ENCODE measurements around the gene MRPL44.

MRPL44 gene

DNA sequence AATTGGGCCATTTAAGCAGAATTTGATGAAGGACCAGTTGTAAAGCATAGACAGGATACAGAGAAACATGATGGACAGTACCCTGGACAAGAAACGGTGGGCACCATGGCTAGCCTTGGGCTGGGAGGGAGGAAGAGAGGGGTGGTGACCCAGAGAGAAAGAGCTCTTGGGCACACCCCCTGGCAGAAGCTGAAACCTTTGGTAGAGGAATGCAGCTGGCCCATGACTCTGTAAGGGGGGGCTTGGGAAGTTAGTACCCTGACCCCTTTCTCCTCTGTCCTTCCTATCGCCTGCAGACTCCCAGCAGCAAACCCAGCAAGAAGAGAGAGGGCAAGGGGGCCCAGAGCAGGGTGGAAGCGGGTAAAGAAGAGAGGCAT is 32.6 kb downstream of the MRPL44 start:
- no peaks in the 10 kb centered on the region for H3K4me1 ChIP-seq (ENCODE audit: low read depth, poor library complexity, severe bottlenecking)
- no peaks in the 10 kb centered on the region for H3K27me3 ChIP-seq (ENCODE audit: insufficient read depth, low read depth)
- no peaks in the 10 kb centered on the region for H3K79me2 ChIP-seq (ENCODE audit: insufficient read depth, low read depth)
- TF ChIP-seq, protein P1, sequence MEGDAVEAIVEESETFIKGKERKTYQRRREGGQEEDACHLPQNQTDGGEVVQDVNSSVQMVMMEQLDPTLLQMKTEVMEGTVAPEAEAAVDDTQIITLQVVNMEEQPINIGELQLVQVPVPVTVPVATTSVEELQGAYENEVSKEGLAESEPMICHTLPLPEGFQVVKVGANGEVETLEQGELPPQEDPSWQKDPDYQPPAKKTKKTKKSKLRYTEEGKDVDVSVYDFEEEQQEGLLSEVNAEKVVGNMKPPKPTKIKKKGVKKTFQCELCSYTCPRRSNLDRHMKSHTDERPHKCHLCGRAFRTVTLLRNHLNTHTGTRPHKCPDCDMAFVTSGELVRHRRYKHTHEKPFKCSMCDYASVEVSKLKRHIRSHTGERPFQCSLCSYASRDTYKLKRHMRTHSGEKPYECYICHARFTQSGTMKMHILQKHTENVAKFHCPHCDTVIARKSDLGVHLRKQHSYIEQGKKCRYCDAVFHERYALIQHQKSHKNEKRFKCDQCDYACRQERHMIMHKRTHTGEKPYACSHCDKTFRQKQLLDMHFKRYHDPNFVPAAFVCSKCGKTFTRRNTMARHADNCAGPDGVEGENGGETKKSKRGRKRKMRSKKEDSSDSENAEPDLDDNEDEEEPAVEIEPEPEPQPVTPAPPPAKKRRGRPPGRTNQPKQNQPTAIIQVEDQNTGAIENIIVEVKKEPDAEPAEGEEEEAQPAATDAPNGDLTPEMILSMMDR (conservative IDR thresholded peaks at IDR 0.05; ENCODE audit: low read depth, low read length), result no peak
- no peak overlapping the region for H2AFZ ChIP-seq (ENCODE audit: low read depth)
- H3K36me3 ChIP-seq (ENCODE audit: insufficient read depth), result no peaks in the 10 kb centered on the region
- no peaks in the 10 kb centered on the region for H4K20me1 ChIP-seq (ENCODE audit: insufficient read depth)
- no peak overlapping the region for H3K4me3 ChIP-seq (IDR thresholded peaks at IDR 0.05; ENCODE audit: insufficient read depth, low read depth, low read length)
- no peak overlapping the region for H3K9ac ChIP-seq
- H3K4me2 ChIP-seq, result no peak overlapping the region
- no peak overlapping the region for H3K27ac ChIP-seq

DNA sequence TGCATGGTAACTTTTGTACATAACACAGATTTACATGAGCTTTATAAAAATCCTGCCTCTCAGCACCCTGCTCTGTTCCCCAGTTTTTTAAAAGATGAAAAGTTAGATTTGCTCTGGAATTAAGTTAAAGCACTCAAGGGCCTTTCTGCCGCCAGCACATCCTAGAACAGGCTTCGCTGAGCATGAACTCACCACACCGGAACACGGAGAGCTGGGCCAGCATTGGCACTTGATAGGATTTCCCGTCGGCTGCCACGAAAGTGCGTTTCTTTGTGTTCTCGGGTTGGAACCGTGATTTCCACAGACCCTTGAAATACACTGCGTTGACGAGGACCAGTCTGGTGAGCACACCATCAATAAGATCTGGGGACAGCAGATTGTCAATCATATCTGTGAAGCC is 34.3 kb downstream of the MRPL44 start:
- Histone ChIP-seq H3K27ac (no peak overlapping the region), H3K27me3 (ENCODE audit: insufficient read depth, low read depth) (no peaks in the 10 kb centered on the region), H3K36me3 (ENCODE audit: insufficient read depth) (no peaks in the 10 kb centered on the region), H3K4me2 (no peak overlapping the region), H3K9ac (no peak overlapping the region), H3K79me2 (ENCODE audit: insufficient read depth, low read depth) (no peaks in the 10 kb centered on the region), H4K20me1 (ENCODE audit: insufficient read depth) (no peaks in the 10 kb centered on the region), H2AFZ (ENCODE audit: low read depth) (no peak overlapping the region), H3K4me1 (ENCODE audit: low read depth, poor library complexity, severe bottlenecking) (no peaks in the 10 kb centered on the region), H3K4me3 (IDR thresholded peaks at IDR 0.05; ENCODE audit: insufficient read depth, low read depth, low read length) (no peak overlapping the region)
- TF ChIP-seq, protein P1 (conservative IDR thresholded peaks at IDR 0.05; ENCODE audit: low read depth, low read length), result no peak

- Histone ChIP-seq H3K4me2 (no peak overlapping the region), H3K4me3 (IDR thresholded peaks at IDR 0.05; ENCODE audit: insufficient read depth, low read depth, low read length) (no peak overlapping the region), H3K4me1 (ENCODE audit: low read depth, poor library complexity, severe bottlenecking) (no peaks in the 10 kb centered on the region), H4K20me1 (ENCODE audit: insufficient read depth) (no peaks in the 10 kb centered on the region), H3K9ac (no peak overlapping the region), H3K36me3 (ENCODE audit: insufficient read depth) (no peaks in the 10 kb centered on the region), H3K79me2 (ENCODE audit: insufficient read depth, low read depth) (no peaks in the 10 kb centered on the region), H3K27me3 (ENCODE audit: insufficient read depth, low read depth) (no peaks in the 10 kb centered on the region), H3K27ac (no peak overlapping the region), H2AFZ (ENCODE audit: low read depth) (no peak overlapping the region)
- TF ChIP-seq, protein P1 (conservative IDR thresholded peaks at IDR 0.05; ENCODE audit: low read depth, low read length), result peak; percentile 90
Measured at GRCh38 chr2:223993634-223994232, 36.5 kb downstream of the MRPL44 start.

DNA sequence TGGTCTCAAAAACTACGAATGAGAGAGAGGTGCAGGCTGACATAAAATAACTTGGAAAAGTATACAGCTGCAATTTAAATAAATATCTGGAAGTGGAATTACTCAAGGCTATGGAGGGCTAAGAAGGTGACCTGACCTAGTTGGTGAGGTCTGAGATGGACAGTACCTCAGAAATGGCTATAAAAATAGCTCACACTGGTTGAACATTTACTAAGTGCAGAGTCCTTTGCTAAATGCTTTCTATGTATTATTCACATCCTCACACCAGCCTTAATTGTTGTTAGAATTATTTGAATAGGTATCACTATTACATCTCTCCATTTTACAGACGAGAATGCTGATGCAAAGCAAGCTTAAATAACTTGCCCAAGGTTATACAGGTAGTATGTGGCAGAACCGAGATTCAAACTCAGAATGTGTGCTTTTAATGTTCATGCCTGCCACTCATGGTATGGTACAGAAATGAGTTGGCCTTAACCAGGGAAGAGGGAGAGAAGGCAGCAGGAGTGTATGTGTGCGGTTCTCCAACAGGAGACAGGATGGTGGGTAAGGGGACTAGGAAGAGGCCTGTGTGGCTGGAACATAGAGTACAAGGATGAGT is 37.4 kb downstream of the MRPL44 start:
- no peaks in the 10 kb centered on the region for H3K79me2 ChIP-seq (ENCODE audit: insufficient read depth, low read depth)
- no peaks in the 10 kb centered on the region for H3K4me1 ChIP-seq (ENCODE audit: low read depth, poor library complexity, severe bottlenecking)
- no peaks in the 10 kb centered on the region for H3K27me3 ChIP-seq (ENCODE audit: insufficient read depth, low read depth)
- H3K9ac ChIP-seq, result no peak overlapping the region
- no peak overlapping the region for H2AFZ ChIP-seq (ENCODE audit: low read depth)
- H3K4me3 ChIP-seq (IDR thresholded peaks at IDR 0.05; ENCODE audit: insufficient read depth, low read depth, low read length), result no peak overlapping the region
- H3K27ac ChIP-seq, result no peak overlapping the region
- H3K36me3 ChIP-seq (ENCODE audit: insufficient read depth), result no peaks in the 10 kb centered on the region
- TF ChIP-seq, protein P1 (conservative IDR thresholded peaks at IDR 0.05; ENCODE audit: low read depth, low read length), result no peak
- H4K20me1 ChIP-seq (ENCODE audit: insufficient read depth), result no peaks in the 10 kb centered on the region
- H3K4me2 ChIP-seq, result no peak overlapping the region

Data from KMS-11 (cell line).